ENCODE data around the gene RASD1. TPM values are rescaled to one million over a fixed set of nuclear protein-coding genes. Genes with fewer than 3 reads are reported as not detected.

RASD1 gene
- total and polyA plus RNA-seq, 2 of the 4 experiments (the other 2 are of a cell fraction), result 0.54 to 1.8 TPM

DNA sequence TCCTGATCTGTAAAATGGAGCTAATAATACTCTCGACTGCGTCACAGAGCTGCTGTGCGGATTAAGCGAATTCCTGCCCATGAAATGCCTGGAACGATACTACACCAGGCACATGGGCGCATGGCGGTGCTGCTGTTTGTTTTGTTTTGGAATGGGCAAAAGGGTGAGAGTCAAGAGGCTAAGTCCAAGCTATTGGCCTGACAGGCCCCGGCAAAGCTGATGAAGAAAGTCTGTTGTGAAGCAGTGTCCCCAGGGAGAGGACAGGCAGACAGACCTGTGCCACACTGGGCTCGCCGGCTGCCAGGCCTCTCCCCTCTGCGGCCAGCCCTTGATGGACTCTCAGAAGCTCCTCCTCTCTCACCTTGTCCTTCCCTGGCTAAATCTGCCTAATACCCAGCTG lies 31.3 kb upstream of the RASD1 start:
- no peaks in the 10 kb centered on the region for H3K4me1 ChIP-seq (ENCODE audit: control insufficient read depth, insufficient read depth, low read length)
- no peak overlapping the region for H3K9ac ChIP-seq (ENCODE audit: low read depth, low read length)
- no peak for TF ChIP-seq RCOR1 (IDR thresholded peaks at IDR 0.05; ENCODE audit: insufficient replicate concordance, low read length)
- DNase-seq, result no peak
- H2AFZ ChIP-seq (replicated peaks; ENCODE audit: low read length, poor library complexity), result no peak overlapping the region
- in situ Hi-C loops (cut with MboI; ENCODE audit: low sequenced_read_pairs) (no loop called here), dilution Hi-C loops (cut with HindIII; ENCODE audit: low sequenced_read_pairs, unreplicated experiment) (no loop called here), intact Hi-C loops (cut with micrococcal nuclease) (no loop called here)
- no peak overlapping the region for H3K14ac ChIP-seq (replicated peaks; ENCODE audit: low read depth, low read length)
- H2AK5ac ChIP-seq (ENCODE audit: low read depth, low read length), result no peak overlapping the region
- no peaks in the 10 kb centered on the region for H3K9me1 ChIP-seq (ENCODE audit: insufficient read depth, low read length)
- no peaks in the 10 kb centered on the region; the same call in 1 of the 2 replicates for H4K20me1 ChIP-seq (ENCODE audit: insufficient read depth, low read length)
- H2BK120ac ChIP-seq (ENCODE audit: low read depth, low read length), result no peak overlapping the region
- no peak overlapping the region for H3K23ac ChIP-seq (ENCODE audit: low read depth, low read length)
- BruUV-seq (replicated peaks), result no TSS peak
- no CpG with 5 or more reads among the region's 11 CpGs for WGBS, 2 experiments (ENCODE audit: extremely low coverage in 2 of 2, insufficient read length in 1 of 2)
- peak overlapping the region; percentile 86 for H2AK9ac ChIP-seq (replicated peaks; ENCODE audit: low read depth, low read length, poor library complexity)
- no peak overlapping the region for H4K8ac ChIP-seq (ENCODE audit: low read depth in 2 of 2, low read length in 2 of 2)
- H2BK5ac ChIP-seq (ENCODE audit: low read depth, low read length, poor library complexity, severe bottlenecking), result no peak overlapping the region
- 0 out of 4 replicates have a peak, but pooled peaks cover 0 to 3% of the 10 kb centered on the region in 2 experiments for H3K79me1 ChIP-seq (ENCODE audit: low read depth in 1 of 2, low read length in 2 of 2)
- ChIA-PET POLR2A (ENCODE audit: unreplicated experiment) (interaction anchor here (0.6 kb wide), 1 partner anchor 234 kb away, joined by 6 read pairs; no protein-coding TSS in a partner anchor), CTCF (no interaction called here)
- no peak overlapping the region for H3K27ac ChIP-seq (ENCODE audit: insufficient read depth, low read length)
- no peaks in the 10 kb centered on the region for H3K36me3 ChIP-seq (ENCODE audit: control insufficient read depth, insufficient read depth, low read length)
- no peak overlapping the region for H3K56ac ChIP-seq (ENCODE audit: extremely low read depth, insufficient read depth, low read length)
- no peak overlapping the region for H3K4ac ChIP-seq (ENCODE audit: low read depth, low read length)
- no peaks in the 10 kb centered on the region for H3K9me3 ChIP-seq (ENCODE audit: control insufficient read depth, insufficient read depth, low read length)
- no peak for ATAC-seq (ENCODE audit: low read depth)
- H2BK20ac ChIP-seq (ENCODE audit: low read depth, low read length), result no peak overlapping the region
- no peak overlapping the region for H2BK15ac ChIP-seq (ENCODE audit: low read depth, low read length)
- no peak overlapping the region for H3K18ac ChIP-seq (ENCODE audit: low read depth, low read length)
- no peak overlapping the region for H3K4me2 ChIP-seq (ENCODE audit: low read depth, low read length)
- no peaks in the 10 kb centered on the region; the same call in 1 of the 2 replicates for H3K27me3 ChIP-seq (ENCODE audit: control insufficient read depth, insufficient read depth, low read length)
- H4K91ac ChIP-seq (ENCODE audit: insufficient read depth, low read depth, low read length), result no peak overlapping the region
- no peak overlapping the region for H4K5ac ChIP-seq (ENCODE audit: low read depth, low read length)
- H3K4me3 ChIP-seq (ENCODE audit: insufficient read depth, low read depth, low read length), result no peak overlapping the region
